NCI-H460 (cell line): ENCODE results near the gene STK26. TPM values are rescaled to one million over a fixed set of nuclear protein-coding genes. Genes with fewer than 3 reads are reported as not detected.
"Not testable (repeated sequence)": the region's sequence is repeated elsewhere in the genome, so short reads cannot be mapped to it uniquely, and the experiment has no call there.

Source experiments
- DNase-seq: peaks from one replicate; pipeline ENCODE4 v3.0.0-alpha.2; 2016; ENCODE audit warnings: low read depth; ENCODE audit errors: extremely low read depth
- total RNA-seq: library from RNA; depleted of rRNA; stranded (reverse); fragments of >200 nt; shearing (Covaris generic); gene quantifications from 2 replicates; pipeline ENCODE4 v1.2.3, GENCODE V29; 2014; rRNA removed

The STK26 gene
- total RNA-seq, 1 experiment from 2014 or later = 70.5 TPM

DNA sequence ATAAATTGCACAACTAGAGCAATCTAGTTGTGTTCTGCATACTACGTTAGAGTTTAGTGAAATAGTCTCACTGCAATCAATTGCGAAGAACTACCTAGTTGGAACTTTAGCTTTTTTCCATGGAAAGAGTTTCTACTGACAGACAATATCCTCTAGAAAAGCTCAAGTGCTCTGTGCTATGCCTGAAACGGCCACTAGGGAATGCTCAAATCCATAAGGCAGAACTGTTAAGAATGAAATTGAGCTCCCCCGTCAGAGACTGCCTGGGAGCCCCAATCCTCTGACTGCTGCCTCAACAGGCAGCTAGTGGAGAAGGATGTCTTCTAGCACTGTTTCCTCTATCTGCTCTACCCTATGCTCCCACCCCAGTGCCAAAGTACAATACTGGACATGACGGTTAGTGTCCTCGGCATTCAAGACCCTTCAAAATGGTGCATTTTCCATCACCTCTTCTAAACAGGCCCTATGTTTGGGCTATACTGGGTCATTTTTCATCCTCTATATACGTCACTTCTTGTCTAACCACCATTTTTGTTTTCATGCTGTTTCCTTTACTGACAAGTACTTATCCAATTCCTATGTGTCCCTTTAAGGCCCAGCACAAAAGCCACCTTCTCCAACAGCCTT lies 69.5 kb downstream of the STK26 start:
- DNase-seq = peak; percentile 62

DNA sequence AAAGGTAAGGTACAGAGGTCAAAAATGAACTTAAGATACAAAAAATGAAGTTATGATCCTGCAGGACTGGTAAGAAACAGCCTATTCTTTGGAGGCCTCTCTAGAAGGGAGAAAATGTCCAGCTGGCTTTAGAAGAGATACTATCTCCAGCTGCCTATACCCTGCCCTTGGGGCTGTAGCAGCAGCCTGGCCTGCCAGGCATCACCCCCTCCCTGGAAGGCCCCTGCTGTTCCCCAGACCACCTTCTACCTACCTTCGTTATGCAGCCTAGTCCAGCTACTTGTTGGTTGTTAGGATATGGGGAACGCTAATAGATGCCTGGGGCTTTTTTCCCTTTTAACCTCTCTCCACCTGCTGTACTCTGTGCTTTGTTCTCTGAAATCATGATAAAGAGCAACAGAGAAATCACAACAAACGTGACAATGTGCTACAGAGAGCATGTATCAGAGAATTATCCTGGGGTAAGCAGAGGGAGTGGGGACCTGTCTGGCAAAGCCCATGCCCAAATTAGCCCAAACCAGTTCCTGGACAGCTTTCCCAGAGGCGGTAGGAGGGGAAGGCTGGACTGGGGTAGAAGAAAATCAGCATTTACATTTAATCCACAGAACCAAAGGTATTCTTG lies 70.2 kb downstream of the STK26 start:
- no peak for DNase-seq

DNA sequence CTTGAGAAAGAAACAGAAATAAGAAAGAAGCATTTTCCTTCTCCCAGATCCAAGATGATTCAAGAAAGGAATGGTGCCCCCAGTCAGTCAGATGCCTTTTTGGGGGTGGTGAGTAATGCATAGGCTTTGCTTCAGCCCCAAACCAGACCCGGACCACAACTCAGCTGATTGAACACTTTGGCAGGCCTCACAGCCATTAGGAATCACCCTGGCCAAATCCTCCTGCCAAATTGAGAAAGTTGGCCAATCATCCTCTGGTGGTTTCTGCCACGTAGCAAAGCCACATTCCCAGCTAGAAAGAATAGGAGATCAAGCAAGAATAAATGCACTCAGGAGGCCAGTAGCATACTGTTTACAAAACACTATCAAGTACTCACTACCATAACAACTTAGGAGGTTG lies 71.1 kb downstream of the STK26 start:
- DNase-seq = no peak

GRCh38 chrX:132098704-132099103 lies 75.6 kb downstream of the STK26 start:
- not testable (repeated sequence) for DNase-seq

GRCh38 chrX:132101206-132101605 lies 78.1 kb downstream of the STK26 start:
- DNase-seq = no peak

- DNase-seq = no peak
Measured at GRCh38 chrX:132101799-132102198, 78.7 kb downstream of the STK26 start.

DNA sequence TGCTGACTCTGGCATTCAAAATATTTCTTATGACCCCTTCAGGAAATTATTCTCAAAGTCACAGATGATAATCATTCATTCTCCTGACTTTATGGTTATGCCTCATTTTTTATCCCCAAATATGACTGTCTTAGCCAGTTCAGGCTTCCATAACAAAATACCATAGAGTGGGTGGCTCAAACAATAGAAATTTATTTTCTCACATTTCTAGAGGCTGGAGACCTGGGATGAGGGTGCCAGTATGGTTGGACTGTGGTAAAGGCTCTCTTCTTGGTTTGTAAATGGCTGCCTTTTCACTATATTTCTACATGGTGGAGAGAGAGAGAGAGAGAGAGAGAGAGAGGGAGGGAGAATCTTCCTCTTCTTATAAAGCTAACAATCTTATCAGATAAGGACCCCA lies 84.2 kb downstream of the STK26 start:
- DNase-seq = no peak

DNA sequence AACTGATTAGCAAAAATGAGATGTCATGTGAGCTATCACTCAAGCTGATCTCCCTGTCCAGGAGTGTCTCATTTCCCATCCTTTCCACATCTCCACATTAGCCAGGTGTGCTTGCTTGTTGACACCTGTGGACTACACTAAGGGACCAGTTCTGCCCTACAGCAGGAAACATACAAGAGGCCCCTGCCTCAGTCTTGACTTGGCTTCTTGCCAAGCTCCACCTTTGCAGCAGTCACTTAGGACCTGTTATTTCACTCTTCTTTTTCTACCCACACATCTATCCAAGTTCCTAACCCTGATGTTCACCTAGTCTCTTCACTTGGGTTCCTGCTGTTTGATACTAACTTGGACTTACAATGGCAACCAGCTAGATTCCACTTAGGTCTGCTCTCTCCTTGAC lies 91.5 kb downstream of the STK26 start:
- DNase-seq = no peak

GRCh38 chrX:132115792-132116191 lies 92.7 kb downstream of the STK26 start:
- DNase-seq = no peak

GRCh38 chrX:132118358-132118757 lies 95.3 kb downstream of the STK26 start:
- no peak for DNase-seq

- DNase-seq = no peak
Measured at GRCh38 chrX:132119283-132119682, 96.2 kb downstream of the STK26 start.

DNA sequence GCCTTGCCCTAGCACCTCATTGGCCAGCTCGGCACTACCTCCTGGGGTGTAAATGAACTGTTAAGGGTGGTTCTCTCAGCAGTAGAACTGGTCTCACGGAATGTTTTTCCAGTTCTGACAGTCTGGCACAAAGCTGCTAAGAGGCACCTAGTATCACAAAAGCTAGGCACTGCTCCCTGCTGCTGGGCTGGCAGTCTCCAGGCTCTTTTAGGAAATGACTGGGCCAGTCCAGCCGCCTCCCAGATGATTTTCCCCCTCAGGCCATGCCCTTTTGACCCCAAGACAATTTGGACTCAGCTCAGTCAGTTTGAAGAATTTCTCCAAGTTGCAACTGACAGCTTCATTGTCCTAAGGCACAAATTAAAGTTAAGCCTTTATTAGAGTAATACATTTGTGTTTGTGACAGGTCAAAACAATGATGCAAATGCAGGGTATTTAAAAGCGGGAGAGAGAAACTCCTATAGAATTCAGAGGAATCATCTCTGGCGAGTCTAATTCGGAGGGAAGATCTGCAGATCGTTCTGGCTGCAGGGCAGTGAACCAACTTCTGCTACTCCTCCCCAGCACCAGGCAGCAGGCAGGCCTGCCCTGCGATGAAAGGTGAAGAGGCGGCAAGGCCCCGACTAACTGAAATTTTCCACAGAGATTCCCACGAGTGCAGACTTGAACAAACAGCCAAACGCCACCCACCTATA lies 96.9 kb downstream of the STK26 start:
- no peak for DNase-seq

GRCh38 chrX:132120913-132121312 lies 97.8 kb downstream of the STK26 start:
- no peak for DNase-seq

Other genes with a start within 250 kb of the STK26 start
- gene FRMD7, start 104.7 kb downstream of the STK26 start, total RNA-seq = not detected in 2 replicates
- gene RAP2C, start 196.1 kb downstream of the STK26 start, total RNA-seq = 26.4 and 31.2 TPM in 2 replicates